ENCODE measurements around the gene TBCD.
A peak's percentile ranks its signal among the peaks of the same experiment; 100 is the strongest.
"Not testable (repeated sequence)": the region's sequence is repeated elsewhere in the genome, so short reads cannot be mapped to it uniquely, and the experiment has no call there.

TBCD gene

DNA sequence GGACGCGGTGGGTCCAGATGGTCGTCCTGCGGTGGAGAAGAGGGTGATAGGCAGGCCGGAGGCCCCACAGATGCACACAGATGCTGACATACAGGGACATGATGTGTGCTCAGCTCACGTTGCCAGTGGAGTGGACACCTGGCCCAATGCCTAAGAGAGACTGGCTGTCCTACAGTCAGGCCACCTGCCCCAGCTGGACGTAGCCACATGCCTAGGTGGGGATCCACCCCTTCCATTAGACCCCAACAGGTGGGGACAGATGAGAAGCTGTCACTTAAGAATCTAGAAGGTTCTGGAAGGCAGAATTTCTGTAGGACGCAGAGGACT is 205.6 kb downstream of the TBCD start:
- DNase-seq (ENCODE audit: low spot score) = no peak

- no peak for DNase-seq (ENCODE audit: low spot score)
These were observed 206.2 kb downstream of the TBCD start for GRCh38 chr17:82957961-82958561.

GRCh38 chr17:82959242-82959930 is 207.5 kb downstream of the TBCD start:
- DNase-seq (ENCODE audit: low spot score) = no peak

DNA sequence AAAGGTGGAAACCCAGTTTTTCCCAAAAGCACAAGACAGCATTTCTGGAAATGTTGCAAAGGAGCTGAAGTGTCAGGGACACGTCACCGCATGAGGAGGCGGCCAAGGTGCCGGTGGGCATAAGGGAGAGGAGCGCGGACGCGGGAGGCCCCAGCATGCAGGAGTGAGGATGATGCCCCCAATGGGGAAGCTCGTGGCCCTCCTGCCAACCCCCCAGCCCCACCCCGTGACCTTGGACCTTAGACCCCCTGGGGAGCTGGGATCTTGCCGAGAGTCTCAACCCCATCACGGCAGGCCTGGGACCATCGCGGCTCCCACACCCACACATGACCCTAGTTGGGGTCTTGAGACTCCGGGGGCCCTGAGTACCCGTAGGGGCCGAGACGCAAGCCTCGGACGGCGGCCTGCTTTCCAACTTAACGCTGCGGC is 208.1 kb downstream of the TBCD start:
- no peak for DNase-seq (ENCODE audit: low spot score)

- no peak for DNase-seq (ENCODE audit: low spot score)
These were observed 208.8 kb downstream of the TBCD start for GRCh38 chr17:82960419-82961271.

DNA sequence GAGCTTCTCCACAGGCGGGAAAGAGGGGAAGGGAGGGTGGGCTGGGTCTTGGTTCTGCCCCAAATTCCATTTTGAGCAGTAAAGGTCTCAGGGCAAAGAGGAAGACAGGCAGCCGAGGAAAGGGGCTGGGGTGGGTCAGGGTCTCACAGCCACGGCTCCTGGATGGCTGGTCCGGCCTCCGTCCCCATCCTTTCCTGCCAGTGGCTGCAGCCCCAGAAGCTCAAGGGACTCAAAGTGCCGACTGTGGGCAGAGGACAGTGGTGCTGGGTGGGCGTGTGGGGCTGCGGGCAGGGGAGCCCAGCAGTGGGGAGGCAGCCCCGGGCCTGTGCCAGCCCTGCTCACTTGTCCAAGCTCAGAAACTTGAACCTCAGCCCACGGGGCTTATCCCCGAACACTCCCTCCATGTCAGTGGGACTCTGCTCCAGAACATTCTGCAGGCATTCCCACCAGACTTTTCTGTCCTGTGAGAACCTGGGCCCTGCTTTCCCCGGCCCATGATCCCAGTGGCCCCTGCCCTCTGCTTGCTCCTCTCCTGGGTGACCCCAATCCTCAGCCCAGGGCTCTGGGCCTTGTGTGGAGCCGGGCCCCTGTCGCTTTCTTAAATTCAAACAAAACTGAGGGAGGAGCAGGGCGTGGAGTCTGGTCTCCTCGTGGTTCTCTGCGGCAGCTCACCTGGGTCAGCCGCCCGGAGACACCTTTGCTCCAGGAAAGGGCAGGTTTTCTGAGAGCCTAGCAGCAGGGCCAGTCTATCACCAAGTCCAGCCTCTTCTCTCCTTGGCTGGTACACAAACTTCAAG is 209.7 kb downstream of the TBCD start:
- no peak for DNase-seq (ENCODE audit: low spot score)

- no peak for DNase-seq (ENCODE audit: low spot score)
These were observed 210.4 kb downstream of the TBCD start for GRCh38 chr17:82962163-82962720.

GRCh38 chr17:82963104-82963950 is 211.5 kb downstream of the TBCD start:
- peak; percentile 35 for DNase-seq (ENCODE audit: low spot score)

GRCh38 chr17:82964451-82964850 is 212.6 kb downstream of the TBCD start:
- not testable (repeated sequence) for DNase-seq (ENCODE audit: low spot score)

DNA sequence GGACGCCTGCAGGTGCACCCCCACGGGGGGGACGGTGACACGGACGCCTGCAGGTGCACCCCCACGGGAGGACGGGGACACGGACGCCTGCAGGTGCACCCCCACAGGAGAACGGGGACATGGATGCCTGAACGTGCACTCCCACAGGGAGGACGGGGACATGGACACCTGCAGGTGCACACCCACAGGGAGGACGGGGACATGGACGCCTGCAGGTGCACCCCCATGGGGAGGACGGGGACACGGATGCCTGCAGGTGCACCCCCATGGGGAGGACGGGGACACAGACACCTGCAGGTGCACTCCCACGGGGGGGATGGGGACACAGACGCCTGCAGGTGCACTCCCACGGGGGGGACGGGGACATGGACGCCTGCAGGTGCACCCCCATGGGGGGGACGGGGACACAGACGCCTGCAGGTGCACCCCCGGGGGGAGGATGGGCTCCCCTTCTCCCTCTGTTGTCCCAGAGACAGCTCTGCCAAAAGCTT is 213.0 kb downstream of the TBCD start:
- no peak for DNase-seq (ENCODE audit: low spot score)

DNA sequence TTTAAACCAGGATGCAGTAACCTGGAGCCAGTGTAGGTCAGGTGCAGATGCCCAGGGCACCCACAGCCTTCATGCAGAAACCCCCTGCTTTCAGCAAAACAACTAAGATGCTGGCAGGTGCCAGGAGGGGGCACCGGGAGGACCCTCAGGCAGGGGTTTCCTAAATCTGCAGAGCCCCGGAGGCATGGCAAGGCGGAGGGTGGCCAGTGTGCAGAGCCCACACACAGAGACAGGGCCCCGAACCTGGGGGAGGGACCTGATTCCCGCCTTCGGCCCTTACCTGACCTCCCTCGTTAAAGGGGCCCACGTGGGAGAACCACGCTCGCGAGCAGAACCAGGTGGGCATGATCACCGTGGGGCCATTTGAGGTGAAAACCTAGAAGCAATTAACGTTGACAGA is 213.5 kb downstream of the TBCD start:
- DNase-seq (ENCODE audit: low spot score) = no peak

GRCh38 chr17:82966415-82966814 is 214.6 kb downstream of the TBCD start:
- no peak for DNase-seq (ENCODE audit: low spot score)

- DNase-seq (ENCODE audit: low spot score) = no peak
These were observed 215.6 kb downstream of the TBCD start for GRCh38 chr17:82967268-82968032.

DNA sequence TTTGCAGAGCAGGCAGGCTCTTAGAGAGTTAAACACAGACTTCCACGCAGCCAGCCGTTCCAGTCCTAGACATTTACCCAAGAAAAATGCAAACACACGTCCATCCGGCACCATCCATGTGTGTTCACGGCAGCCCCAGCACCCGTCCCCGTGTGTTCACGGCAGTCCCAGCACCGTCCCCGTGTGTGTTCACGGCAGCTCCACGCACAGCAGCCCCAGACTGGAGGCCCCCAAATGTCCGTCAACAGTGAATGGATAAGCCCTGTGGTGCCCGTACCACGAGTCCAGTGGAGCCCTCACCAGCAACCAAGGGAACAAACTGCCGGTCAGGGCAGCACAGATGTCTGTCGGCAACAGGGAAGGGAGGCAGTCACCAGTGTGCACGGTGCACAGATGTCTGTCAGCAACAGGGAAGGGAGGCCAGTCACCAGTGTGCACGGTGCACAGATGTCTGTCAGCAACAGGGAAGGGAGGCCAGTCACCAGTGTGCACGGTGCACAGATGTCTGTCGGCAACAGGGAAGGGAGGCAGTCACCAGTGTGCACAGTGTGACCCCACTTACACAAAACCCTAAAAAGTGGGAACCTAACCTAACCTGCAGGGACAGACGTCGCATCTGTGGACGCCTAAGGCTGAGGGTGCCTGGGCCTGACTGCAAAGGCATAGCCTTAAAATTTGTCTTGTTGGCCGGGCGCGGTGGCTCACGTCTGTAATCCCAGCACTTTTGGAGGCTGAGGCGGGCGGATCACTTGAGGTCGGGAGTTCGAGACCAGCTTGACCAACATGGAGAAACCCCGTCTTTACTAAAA is 216.4 kb downstream of the TBCD start:
- DNase-seq (ENCODE audit: low spot score) = not testable (repeated sequence)

DNA sequence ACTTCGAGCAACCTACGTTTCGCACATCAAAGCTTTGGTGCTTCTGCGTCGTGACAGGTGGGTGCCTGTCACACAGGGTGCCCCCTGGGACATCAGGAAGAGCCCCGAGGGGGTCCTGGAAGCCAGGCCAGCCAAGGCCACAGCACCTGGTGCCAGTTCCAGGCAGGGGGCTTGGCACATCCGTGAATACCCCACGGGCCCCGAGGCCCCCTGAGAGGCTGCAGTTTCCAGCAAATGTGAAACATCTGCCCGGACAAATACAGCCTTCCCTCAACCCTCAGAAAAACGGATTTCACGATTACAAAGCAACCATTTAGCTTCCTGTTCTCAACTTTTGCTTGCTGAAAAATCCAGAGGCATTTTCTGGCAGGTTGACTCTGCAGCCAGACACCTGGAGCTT is 218.2 kb downstream of the TBCD start:
- DNase-seq (ENCODE audit: low spot score) = no peak

DNA sequence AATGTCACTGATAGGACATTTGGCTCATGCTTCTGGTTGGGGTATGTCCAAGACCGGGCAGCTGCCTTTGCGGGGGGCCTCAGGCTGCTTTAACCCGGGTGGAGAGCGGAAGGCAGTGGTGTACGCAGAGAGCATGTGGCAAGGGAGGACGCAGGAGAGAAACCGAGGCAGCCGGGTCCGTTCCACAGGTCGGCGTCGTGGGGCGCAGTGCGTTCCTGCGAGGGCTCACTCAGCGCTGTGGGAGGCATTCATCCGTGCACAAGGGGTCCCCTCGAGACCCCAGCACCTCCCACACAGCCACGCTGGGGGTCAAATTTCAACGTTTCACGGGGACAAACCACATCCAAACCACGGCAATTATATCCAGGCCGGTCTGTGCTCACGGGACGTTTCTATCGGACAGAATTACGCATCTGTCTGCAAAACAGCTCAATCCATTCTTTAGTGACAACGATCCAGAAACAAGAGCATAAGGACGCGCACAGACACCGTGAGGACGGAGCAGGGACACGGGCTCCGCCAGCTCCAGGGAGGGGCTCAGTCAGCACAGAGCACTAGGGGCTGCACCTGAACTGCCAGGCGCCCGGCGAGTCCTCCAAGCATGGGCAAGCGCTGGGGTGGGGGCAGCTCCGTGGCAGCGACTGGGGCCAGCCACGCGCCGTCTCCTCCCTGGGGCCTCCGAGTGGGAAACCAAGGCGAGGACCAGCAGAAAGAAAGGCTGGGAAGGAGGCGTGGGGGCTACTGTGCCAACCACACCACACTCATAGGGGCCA is 219.1 kb downstream of the TBCD start:
- DNase-seq (ENCODE audit: low spot score) = no peak

DNA sequence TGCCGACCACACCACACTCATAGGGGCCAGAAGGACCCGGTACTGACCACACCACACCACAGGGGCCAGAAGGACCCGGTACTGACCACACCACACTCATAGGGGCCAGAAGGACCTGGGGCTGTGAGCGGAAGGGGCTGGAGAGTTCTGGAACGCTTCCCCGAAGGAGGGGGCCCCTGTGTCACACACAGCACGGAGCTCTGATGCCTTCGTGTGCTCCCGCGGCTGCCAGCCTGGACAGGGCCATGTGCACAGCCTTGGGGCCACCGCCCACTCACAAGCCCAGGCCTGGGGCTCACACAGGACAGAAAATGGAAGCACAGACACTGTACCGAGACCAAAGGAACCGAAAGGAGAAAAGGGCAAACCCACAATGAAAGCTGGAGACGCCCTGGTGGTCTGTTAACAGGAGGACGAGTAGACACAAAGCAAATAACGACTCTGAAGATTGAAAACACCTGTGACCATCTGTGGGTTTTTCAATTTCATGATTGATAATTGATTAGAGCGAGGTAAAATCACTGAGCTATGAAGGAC is 221.0 kb downstream of the TBCD start:
- DNase-seq (ENCODE audit: low spot score) = no peak

DNA sequence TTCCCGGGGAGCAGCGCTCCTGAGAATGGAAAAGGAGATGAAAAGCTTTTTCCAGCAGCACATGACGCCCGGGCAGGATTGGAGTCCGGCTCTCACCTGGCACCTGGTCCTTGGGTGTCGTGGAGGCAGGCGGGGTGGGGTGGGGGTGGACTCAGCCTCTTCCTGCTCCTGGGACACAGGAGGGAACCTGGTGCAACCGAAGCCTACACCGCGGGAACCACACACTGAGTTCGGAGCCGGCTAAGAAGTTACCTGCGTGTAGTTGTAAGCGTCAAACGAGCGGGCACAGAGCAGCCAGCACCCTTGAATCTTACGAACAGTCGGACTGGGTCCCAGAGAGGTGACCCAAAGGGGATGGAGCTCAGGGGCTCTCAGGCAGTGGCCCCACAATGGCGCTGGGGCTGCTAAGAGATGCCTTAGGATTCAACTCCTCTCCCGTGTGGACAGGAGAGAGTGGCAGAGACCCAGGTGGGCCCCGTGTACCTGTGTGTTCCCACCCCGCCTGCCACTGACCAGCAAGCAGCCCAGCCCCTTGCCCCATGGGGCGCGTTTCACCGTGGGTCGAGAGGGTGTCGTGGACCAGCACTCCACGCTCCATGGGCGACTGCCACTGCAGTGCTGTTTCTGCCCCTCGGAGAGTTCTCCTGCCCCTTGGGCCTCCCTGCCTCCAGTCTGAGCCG is 221.7 kb downstream of the TBCD start:
- no peak for DNase-seq (ENCODE audit: low spot score)

Data from CD4-positive, alpha-beta T cell treated with Interleukin-6 at 100 ng/mL for 8 hours (primary cell).